Lung (tissue), 12 donors: Measurements from ENCODE around the gene EPC1. TPM values are rescaled to one million over a fixed set of nuclear protein-coding genes. Genes with fewer than 3 reads are reported as not detected.

Experiments used
- ATAC-seq: fragments of 200-7000 bp; cut with Tn5 transposase; one replicate; pipeline ENCODE4 v1.9.1; 2020; ENCODE audit warnings: moderate number of reproducible peaks; ENCODE audit not compliant: insufficient read depth, low FRiP score
- DNase-seq, 3 donors: peaks; one replicate each; pipeline ENCODE4 v3.0.0-alpha.2; 2013 to 2017
- H3K27ac ChIP-seq, 2 donors: one replicate each; pipeline ENCODE4 v1.5.1; 2013; ENCODE audit warnings: mild to moderate bottlenecking in 2 of 2, moderate library complexity in 2 of 2, control low read depth in 1 of 2, inconsistent platforms in 1 of 2, low read depth in 1 of 2, low read length in 1 of 2
- H3K27me3 ChIP-seq, 3 donors: one replicate each; pipeline ENCODE4 v1.5.1; 2013; ENCODE audit warnings: low read length in 2 of 3; ENCODE audit not compliant: control insufficient read depth in 3 of 3, insufficient read depth in 3 of 3
- H3K36me3 ChIP-seq, 4 donors: one replicate each; pipeline ENCODE4 v1.5.1; 2013; ENCODE audit warnings: low read length in 4 of 4, mild to moderate bottlenecking in 1 of 4, moderate library complexity in 1 of 4; ENCODE audit not compliant: control insufficient read depth in 4 of 4, insufficient read depth in 4 of 4
- H3K4me1 ChIP-seq, 5 donors: one replicate each; pipeline ENCODE4 v1.5.1; 2013; ENCODE audit warnings: low read length in 5 of 5, mild to moderate bottlenecking in 2 of 5, moderate library complexity in 1 of 5; ENCODE audit not compliant: control insufficient read depth in 5 of 5, insufficient read depth in 5 of 5
- H3K4me3 ChIP-seq: one replicate; pipeline ENCODE4 v1.5.1; 2013; ENCODE audit warnings: mild to moderate bottlenecking, control low read depth, moderate library complexity
- H3K9ac ChIP-seq, 2 donors: one replicate each; pipeline ENCODE4 v1.5.1; 2013; ENCODE audit warnings: low read length in 2 of 2, control low read depth in 1 of 2; ENCODE audit not compliant: insufficient read depth in 1 of 2
- H3K9me3 ChIP-seq, 4 donors: one replicate each; pipeline ENCODE4 v1.5.1; 2013; ENCODE audit warnings: low read length in 3 of 4, mild to moderate bottlenecking in 1 of 4, moderate library complexity in 1 of 4; ENCODE audit not compliant: control insufficient read depth in 4 of 4, insufficient read depth in 3 of 4
- WGBS, 2 donors: extraction: QIAGEN DNeasy Blood & Tissue Kit; methylation state at CpG; one replicate each; pipeline ENCODE4 v1.1.7; 2013; 5-methylcytosine and 5-hydroxymethylcytosine counted together
- polyA plus RNA-seq, 2 donors: library from polyadenylated mRNA; stranded (reverse); fragments of 200-250 nt; gene quantifications; one replicate each; pipeline ENCODE4 v1.2.1, GENCODE V29; 2013
- total RNA-seq, 2 donors: library from RNA; depleted of rRNA in 1 of 2; stranded (reverse); fragments of >200 nt in 1 of 2; gene quantifications; one replicate each; pipeline ENCODE4 v1.2.1, GENCODE V29; 2014 to 2021
- TF ChIP-seq, protein P1 (sequence below): IDR thresholded peaks from 2 replicates; pipeline ENCODE4 v1.5.1; 2012; ENCODE audit warnings: mild to moderate bottlenecking; ENCODE audit errors: control extremely low read depth, extremely low read depth
- donor health status: control.
- donor health status: control.
- donor health status: Bipolar disorder and iron deficiency.
- donor health status: healthy.
- donor health status: DM: yes; HTN: yes; CAD: no.

Gene EPC1
- total and polyA plus RNA-seq, 4 donors: 13.2 to 109 (median 26.0) TPM

- peaks cover 0 to 15% (median 6%) of the 10 kb centered on the region in 5 donors for H3K4me1 ChIP-seq
- DNase-seq (no peak), ATAC-seq (no peak)
- no peak overlapping the region for H3K9ac ChIP-seq
- peaks cover 0 to 5% (median under 1%) of the 10 kb centered on the region in 4 donors for H3K36me3 ChIP-seq
- TF ChIP-seq, protein P1, sequence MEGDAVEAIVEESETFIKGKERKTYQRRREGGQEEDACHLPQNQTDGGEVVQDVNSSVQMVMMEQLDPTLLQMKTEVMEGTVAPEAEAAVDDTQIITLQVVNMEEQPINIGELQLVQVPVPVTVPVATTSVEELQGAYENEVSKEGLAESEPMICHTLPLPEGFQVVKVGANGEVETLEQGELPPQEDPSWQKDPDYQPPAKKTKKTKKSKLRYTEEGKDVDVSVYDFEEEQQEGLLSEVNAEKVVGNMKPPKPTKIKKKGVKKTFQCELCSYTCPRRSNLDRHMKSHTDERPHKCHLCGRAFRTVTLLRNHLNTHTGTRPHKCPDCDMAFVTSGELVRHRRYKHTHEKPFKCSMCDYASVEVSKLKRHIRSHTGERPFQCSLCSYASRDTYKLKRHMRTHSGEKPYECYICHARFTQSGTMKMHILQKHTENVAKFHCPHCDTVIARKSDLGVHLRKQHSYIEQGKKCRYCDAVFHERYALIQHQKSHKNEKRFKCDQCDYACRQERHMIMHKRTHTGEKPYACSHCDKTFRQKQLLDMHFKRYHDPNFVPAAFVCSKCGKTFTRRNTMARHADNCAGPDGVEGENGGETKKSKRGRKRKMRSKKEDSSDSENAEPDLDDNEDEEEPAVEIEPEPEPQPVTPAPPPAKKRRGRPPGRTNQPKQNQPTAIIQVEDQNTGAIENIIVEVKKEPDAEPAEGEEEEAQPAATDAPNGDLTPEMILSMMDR: no peak
- no peaks in the 10 kb centered on the region for H3K27me3 ChIP-seq
- H3K4me3 ChIP-seq: no peak overlapping the region
- H3K9me3 ChIP-seq: no peaks in the 10 kb centered on the region
- H3K27ac ChIP-seq: no peak overlapping the region
- 69 to 78% methylated on average over 3 of the region's 3 CpGs for WGBS, 2 donors
Measured at GRCh38 chr10:32350811-32351350, 3.9 kb upstream of the EPC1 start.

- TF ChIP-seq, protein P1: no peak
- no peak for DNase-seq
- Histone ChIP-seq H3K27ac (no peak overlapping the region), H3K9me3 (no peaks in the 10 kb centered on the region), H3K4me3 (no peak overlapping the region), H3K9ac (no peak overlapping the region), H3K36me3 (peaks cover 0 to 5% (median under 1%) of the 10 kb centered on the region in 4 donors), H3K27me3 (no peaks in the 10 kb centered on the region), H3K4me1 (peaks cover 0 to 17% (median 6%) of the 10 kb centered on the region in 5 donors)
- 88 to 93% methylated on average over 7 of the region's 7 CpGs for WGBS, 2 donors
- ATAC-seq: no peak
Measured at GRCh38 chr10:32349968-32350738, 3.2 kb upstream of the EPC1 start.

GRCh38 chr10:32349199-32349585, 2.2 kb upstream of the EPC1 start:
- no peak overlapping the region for H3K9ac ChIP-seq
- DNase-seq (no peak), ATAC-seq (no peak)
- peaks cover 0 to 5% (median under 1%) of the 10 kb centered on the region in 4 donors for H3K36me3 ChIP-seq
- H3K4me1 ChIP-seq: peaks cover 5 to 26% (median 6%) of the 10 kb centered on the region in 5 donors
- no peak overlapping the region for H3K4me3 ChIP-seq
- no peaks in the 10 kb centered on the region for H3K27me3 ChIP-seq
- H3K27ac ChIP-seq: no peak overlapping the region
- 93 to 97% methylated on average over 2 of the region's 2 CpGs for WGBS, 2 donors
- TF ChIP-seq, protein P1: no peak
- no peaks in the 10 kb centered on the region for H3K9me3 ChIP-seq
